ENCODE measurements around the gene TMEM151B. TPM values are rescaled to one million over a fixed set of nuclear protein-coding genes. Genes with fewer than 3 reads are reported as not detected.

TMEM151B gene
- total RNA-seq, 2 donors from 2014 or later, result 0.09 to 1.1 TPM

- Histone ChIP-seq H3K4me3 (no peak overlapping the region), H3K27me3 (replicated peaks; ENCODE audit: insufficient read depth) (no peaks in the 10 kb centered on the region), H3K4me1 (replicated peaks) (peaks cover 12% of the 10 kb centered on the region), H3K9me3 (no peaks in the 10 kb centered on the region), H3K27ac (no peak overlapping the region), H3K36me3 (no peaks in the 10 kb centered on the region)
- intact Hi-C loops (cut with DNase I), result no loop called here
- TF ChIP-seq POLR2A (IDR thresholded peaks at IDR 0.05) (no peak), CTCF (IDR thresholded peaks at IDR 0.05) (no peak), POLR2AphosphoS5 (IDR thresholded peaks at IDR 0.05) (no peak)
- no peak for DNase-seq (ENCODE audit: low spot score)
- 63% methylated on average over 7 of the region's 7 CpGs for WGBS
Measured at GRCh38 chr6:44262467-44263353, 7.5 kb upstream of the TMEM151B start.

GRCh38 chr6:44263354-44264100 is 6.7 kb upstream of the TMEM151B start:
- intact Hi-C loops (cut with DNase I), result no loop called here
- H3K4me3 ChIP-seq, result peak overlapping the region; percentile 51 to 73
- no peak overlapping the region for H3K27ac ChIP-seq
- DNase-seq (ENCODE audit: low spot score), result no peak
- 54% methylated on average over 9 of the region's 9 CpGs for WGBS
- no peaks in the 10 kb centered on the region for H3K36me3 ChIP-seq
- peaks cover 12% of the 10 kb centered on the region for H3K4me1 ChIP-seq (replicated peaks)
- TF ChIP-seq CTCF (IDR thresholded peaks at IDR 0.05) (no peak), POLR2AphosphoS5 (IDR thresholded peaks at IDR 0.05) (no peak), POLR2A (IDR thresholded peaks at IDR 0.05) (no peak)
- H3K9me3 ChIP-seq, result no peaks in the 10 kb centered on the region
- H3K27me3 ChIP-seq (replicated peaks; ENCODE audit: insufficient read depth), result no peaks in the 10 kb centered on the region

GRCh38 chr6:44264154-44265006 is 5.9 kb upstream of the TMEM151B start:
- no peak for DNase-seq (ENCODE audit: low spot score)
- WGBS, result 9% methylated on average over 12 of the region's 13 CpGs
- no peaks in the 10 kb centered on the region for H3K36me3 ChIP-seq
- intact Hi-C loops (cut with DNase I), result loop anchor here (5.0 kb wide), 1 partner anchor 43 kb away; no protein-coding TSS in a partner anchor
- H3K4me3 ChIP-seq, result peak overlapping the region; percentile 51 to 73
- no peaks in the 10 kb centered on the region for H3K9me3 ChIP-seq
- no peak for TF ChIP-seq POLR2AphosphoS5 (IDR thresholded peaks at IDR 0.05)
- H3K4me1 ChIP-seq (replicated peaks), result peaks cover 12% of the 10 kb centered on the region
- H3K27me3 ChIP-seq (replicated peaks; ENCODE audit: insufficient read depth), result no peaks in the 10 kb centered on the region
- peak overlapping the region; percentile 67 to 72 for H3K27ac ChIP-seq

GRCh38 chr6:44265007-44265721 is 5.1 kb upstream of the TMEM151B start, which contains the start of gene NFKBIE:
Gene NFKBIE (minus strand): TSS chr6:44265551. CDS start chr6:44265346, 205 bp downstream.
- Histone ChIP-seq H3K27me3 (replicated peaks; ENCODE audit: insufficient read depth) (no peaks in the 10 kb centered on the region), H3K27ac (peak within 1 kb of the TSS; percentile 67 to 72), H3K4me1 (replicated peaks) (peaks cover 12% of the 10 kb centered on the region), H3K4me3 (peak within 1 kb of the TSS; percentile 51 to 73), H3K9me3 (no peaks in the 10 kb centered on the region), H3K36me3 (no peaks in the 10 kb centered on the region)
- peak in 2 of 4 experiments; percentile 40 to 47 for TF ChIP-seq CTCF (IDR thresholded peaks at IDR 0.05)
- TF ChIP-seq POLR2AphosphoS5 (IDR thresholded peaks at IDR 0.05), result peak; percentile 75
- peak; percentile 97 for TF ChIP-seq POLR2A (IDR thresholded peaks at IDR 0.05)
- WGBS, result under 1% methylated on average over 45 of the region's 72 CpGs
- intact Hi-C loops (cut with DNase I), result loop anchor here (5.0 kb wide), 1 partner anchor 42 kb away; no protein-coding TSS in a partner anchor
- DNase-seq (ENCODE audit: low spot score), result peak; percentile 95
